ENCODE data around the gene PRTN3.

DNA sequence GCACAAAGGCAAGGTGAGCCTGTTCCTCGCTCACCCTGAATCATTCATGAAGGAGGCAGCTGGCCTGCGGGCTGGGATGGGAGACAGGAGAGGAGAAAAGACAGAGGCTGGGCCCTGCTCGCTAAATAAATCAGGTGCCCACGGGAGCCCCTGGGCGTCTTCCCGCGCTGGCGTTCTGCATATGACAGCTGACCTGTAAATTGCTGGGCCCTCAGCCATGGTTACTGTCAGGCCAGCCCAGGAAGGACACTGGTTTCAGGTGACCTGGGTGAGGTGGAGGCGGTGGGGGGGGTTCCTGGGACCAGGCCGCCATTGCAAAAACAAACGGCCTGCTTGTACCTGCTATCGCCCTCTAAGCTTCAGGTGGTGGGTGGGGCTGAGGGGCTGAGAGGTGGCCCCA is 47.0 kb upstream of the PRTN3 start:
- TF ChIP-seq, protein P1, sequence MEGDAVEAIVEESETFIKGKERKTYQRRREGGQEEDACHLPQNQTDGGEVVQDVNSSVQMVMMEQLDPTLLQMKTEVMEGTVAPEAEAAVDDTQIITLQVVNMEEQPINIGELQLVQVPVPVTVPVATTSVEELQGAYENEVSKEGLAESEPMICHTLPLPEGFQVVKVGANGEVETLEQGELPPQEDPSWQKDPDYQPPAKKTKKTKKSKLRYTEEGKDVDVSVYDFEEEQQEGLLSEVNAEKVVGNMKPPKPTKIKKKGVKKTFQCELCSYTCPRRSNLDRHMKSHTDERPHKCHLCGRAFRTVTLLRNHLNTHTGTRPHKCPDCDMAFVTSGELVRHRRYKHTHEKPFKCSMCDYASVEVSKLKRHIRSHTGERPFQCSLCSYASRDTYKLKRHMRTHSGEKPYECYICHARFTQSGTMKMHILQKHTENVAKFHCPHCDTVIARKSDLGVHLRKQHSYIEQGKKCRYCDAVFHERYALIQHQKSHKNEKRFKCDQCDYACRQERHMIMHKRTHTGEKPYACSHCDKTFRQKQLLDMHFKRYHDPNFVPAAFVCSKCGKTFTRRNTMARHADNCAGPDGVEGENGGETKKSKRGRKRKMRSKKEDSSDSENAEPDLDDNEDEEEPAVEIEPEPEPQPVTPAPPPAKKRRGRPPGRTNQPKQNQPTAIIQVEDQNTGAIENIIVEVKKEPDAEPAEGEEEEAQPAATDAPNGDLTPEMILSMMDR (conservative IDR thresholded peaks at IDR 0.05 in 1 of 2, IDR thresholded peaks at IDR 0.05 in 1 of 2; ENCODE audit: extremely low read depth in 1 of 2, insufficient read depth in 1 of 2, low read depth in 1 of 2, low read length in 2 of 2): no peak
- TF ChIP-seq EZH2 (IDR thresholded peaks at IDR 0.05; ENCODE audit: borderline replicate concordance, low read length): no peak

Measured in mammary epithelial cell (primary cell).